Stimulated activated CD8-positive, alpha-beta memory T cell treated with anti-CD3 and anti-CD28 coated beads, Interleukin-4, amount 100 ng/mL, for 4 hours (primary cell): Measurements from ENCODE around the gene CUL5.
A peak's percentile ranks its signal among the peaks of the same experiment; 100 is the strongest.

ENCODE experiments used
- DNase-seq, 2 donors: peaks; one replicate each; pipeline ENCODE4 v3.0.0-alpha.2; 2020; ENCODE audit warnings: low read depth in 2 of 2, low spot score in 1 of 2

The CUL5 gene

DNA sequence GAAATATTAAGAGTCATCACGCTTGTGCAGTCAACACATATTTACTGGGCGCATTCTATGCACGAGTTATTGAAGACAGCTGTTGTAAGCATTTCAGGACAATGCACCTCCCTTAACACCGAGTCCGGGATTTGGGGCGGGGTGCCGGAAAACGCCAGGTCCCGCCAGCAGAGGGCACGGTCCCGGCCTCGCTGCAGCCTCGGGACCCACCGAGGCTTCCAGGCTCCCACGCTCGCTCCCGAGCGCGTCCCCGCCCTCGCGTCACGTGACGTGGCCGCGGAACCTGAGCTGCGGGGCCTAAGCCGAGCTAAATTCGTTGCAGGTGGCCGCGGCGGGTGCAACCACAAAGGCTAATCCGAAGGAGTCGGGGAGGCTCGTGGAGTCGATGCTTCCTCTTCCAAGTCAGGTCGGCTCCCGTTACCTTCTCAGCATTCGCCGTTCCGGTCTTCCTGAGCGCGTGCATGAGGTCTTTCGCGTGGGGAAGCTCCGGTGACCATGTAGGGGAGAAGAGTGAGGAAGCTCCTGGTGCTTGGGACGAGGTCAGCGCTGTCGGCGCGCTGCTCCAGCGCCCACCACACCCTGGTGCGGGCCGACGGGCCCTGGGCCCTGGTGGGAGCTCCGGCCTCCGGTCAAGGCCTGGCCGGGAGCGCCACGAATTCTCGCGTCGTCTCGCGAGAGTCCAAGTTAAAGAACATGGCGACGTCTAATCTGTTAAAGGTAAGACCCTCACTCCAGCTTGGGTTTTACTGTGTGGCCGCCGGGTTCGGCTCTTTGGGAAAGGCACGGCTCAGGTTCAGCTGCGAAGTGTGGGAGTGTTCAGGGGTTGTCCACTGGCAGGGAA is at the start of gene CUL5:
Gene CUL5, plus strand, starts transcription at position 243 of the 841 bp plus-strand sequence. Its CDS starts 451 bp downstream, at position 694.
- DNase-seq, result peak; percentile 73 to 76

GRCh38 chr11:107961480-107961879 is 47.2 kb upstream of the CUL5 start:
- no peak for DNase-seq

- DNase-seq, result no peak
Measured at GRCh38 chr11:107962181-107962580, 46.5 kb upstream of the CUL5 start.

GRCh38 chr11:107963091-107963490 is 45.6 kb upstream of the CUL5 start:
- DNase-seq, result no peak

- no peak for DNase-seq
Measured at GRCh38 chr11:107969219-107969618, 39.5 kb upstream of the CUL5 start.

GRCh38 chr11:107970049-107970448 is 38.6 kb upstream of the CUL5 start:
- no peak for DNase-seq

DNA sequence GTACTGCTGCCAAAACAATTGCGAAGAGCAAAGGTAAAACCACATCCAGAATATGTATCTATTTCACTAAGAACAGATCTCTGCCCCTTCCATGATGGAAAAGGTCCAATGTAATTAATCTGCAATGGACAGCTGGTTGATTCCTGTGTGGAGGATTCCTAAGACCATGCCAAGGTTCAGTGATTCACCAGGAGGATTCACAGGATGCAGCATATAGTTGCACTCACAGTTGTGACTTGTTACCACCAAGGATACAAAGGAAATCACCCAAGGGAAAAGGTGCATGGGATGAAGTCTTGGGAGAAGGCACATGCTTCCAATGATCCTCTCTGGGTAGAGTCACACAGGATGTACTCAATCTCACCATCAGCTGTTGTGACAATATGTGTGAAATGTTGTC is 35.1 kb upstream of the CUL5 start:
- no peak for DNase-seq

DNA sequence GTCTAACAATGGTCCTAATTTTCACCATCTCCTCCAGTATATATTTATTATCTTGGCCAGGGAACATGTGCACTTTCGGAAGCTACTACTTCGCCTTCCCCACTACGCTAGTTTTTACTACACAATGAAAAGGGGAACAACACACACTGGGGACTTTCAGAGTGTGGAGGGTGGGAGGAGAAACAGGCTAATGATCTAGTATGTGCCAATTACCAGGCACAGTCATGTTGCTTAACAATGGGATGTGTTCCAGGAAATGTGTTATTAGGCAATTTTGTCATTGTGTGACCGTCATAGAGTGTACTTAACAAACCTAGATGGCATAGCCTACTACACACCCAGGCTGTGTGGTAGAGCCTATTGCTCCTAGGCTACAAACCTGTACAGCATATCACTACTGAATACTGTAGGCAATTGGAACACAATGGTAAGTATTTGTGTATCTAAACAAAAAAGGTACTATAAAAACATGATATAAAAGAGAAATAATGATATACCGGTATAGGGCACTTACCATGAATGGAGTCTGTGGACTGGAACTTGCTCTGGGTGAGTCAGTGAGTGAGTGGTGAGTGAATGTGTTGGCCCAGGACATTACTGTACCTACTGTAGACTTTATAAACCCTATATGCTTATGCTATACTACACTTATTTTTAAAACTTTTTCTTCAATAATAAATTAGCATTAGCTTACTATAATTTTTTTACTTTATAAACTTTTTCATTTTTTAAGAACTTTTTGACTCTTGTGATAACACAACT is 20.1 kb upstream of the CUL5 start:
- no peak for DNase-seq

GRCh38 chr11:107991868-107992414 is 16.8 kb upstream of the CUL5 start:
- no peak for DNase-seq

- no peak for DNase-seq
Measured at GRCh38 chr11:107996006-107996776, 12.5 kb upstream of the CUL5 start.

DNA sequence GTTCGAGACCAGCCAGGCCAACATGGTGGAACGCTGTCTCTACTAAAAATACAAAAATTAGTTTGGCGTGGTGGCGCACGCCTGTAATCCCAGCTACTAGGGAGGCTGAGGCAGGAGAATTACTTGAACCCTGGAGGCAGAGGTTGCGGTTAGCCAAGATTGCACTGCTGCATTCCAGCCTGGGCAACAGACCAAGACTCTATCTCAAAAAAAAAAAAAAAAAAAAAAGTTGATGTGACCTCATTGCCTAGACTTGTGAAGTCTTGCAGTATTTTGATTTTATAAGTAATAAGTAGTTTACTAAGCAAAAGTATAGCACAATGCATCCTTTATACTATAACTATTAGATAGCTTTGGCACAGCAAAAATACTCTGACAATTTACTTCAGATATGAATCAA is 9.9 kb upstream of the CUL5 start:
- DNase-seq, result no peak

DNA sequence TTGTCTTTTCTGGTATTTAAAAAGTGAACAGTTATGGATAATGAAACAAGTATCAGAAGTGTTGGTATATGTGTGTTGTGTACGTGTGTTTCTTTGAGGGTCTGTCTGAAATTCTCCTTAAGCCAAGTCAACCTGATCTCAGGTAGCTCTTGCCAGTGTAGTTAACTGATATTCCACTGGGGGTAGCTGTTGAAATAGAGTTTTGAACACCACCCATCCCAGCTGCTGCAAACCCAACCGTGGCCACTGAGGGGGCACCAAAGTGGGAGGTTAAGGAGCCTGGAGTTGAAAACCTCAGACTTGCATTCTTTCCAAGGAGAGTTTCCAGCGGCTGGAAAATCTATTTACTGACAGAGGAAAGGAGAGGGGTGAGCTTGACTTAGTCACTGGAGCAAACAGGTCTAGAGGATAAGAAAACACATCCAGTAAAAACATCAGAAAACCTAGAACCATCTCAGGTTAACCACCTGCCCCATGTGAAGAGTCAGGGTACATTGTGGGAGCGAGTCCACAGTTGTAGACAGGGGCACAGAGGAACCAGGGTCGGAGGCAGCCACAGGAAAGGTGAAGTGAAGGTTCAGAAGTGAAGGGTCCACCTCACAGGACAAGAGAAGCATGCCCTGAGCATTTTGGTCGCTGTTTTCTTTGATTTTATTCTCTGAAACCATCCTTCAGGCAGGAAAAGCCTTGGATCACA is 8.8 kb upstream of the CUL5 start:
- no peak for DNase-seq

- no peak for DNase-seq
Measured at GRCh38 chr11:108002476-108002875, 6.2 kb upstream of the CUL5 start.

GRCh38 chr11:108003623-108004022 is 5.1 kb upstream of the CUL5 start:
- no peak for DNase-seq

- DNase-seq, result no peak
Measured at GRCh38 chr11:108007819-108008218, 879 bp upstream of the CUL5 start.

DNA sequence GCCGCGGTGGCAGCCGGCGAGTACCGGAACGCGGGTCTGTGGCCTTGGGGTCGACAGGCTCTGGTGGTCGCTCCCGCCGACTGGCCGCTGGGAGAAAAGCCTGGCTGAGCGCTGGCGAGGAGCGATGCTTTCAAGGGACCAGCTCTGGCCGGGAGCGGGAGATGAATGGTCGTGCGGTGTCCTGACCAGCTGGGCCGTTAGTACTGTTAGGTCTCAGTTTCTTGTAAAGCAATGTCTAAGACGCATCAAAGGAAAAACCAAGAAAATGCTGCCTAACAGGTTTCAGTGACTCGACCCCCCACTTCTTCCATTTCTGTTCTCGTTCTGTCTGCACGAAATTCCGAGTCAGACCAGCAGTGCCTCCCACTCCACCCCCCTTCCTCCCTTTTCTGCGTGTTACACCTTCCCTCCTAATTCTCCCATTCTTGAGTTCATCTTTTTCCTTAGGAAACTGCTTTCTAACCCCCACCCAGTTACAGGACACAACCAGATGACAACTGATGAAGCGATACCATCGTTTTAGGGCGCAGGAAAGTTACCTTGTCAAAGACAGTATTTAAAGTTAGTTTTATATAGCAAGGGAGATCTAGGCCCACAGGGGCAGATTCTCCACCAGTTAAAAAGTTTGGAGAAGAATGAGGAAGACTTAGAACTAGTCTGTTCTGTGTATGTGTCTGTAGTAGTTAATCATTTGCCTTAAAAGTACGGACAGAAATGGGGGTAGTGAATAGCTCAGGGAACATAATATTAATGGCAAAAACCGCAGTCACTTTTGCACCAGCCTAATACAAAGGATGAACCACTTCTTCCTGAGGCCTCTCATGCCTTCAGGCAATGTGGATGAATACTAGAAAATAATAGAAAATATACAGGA is 1.0 kb downstream of the CUL5 start:
- no peak for DNase-seq

GRCh38 chr11:108012139-108012725 is 3.5 kb downstream of the CUL5 start:
- no peak for DNase-seq

DNA sequence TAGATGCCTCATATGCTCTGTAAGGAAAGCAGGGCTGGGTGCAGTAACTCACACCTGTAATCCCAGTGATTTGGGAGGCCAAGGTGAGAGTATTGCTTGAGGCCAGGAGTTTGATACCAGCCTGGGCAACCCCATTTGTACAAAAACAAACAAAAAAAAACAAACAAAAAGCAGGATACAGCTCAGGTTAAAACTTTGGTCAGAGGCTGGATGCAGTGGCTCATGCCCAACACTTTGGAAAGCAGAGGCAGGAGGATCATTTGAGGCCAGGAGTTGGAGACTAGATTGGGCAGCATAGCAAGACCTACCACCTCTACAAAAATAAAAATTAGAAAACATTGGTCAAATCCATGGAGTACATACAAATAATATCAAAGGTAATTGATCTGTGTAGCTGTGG is 7.9 kb downstream of the CUL5 start:
- no peak for DNase-seq

GRCh38 chr11:108018708-108019107 is 10.0 kb downstream of the CUL5 start:
- no peak for DNase-seq
